Body of pancreas (tissue), 4 donors: ENCODE measurements around the gene LRRC15.

Experiments used
- CTCF ChIP-seq, 7 experiments: fragments of 450-650 bp in 4 of 7; fragments of 200-600 bp in 3 of 7; sonication (generic) in 3 of 7; IDR thresholded peaks; one replicate each; pipeline ENCODE4 v1.5.1; 2016 to 2019; ENCODE audit warnings: antibody characterized with exemption in 7 of 7
- POLR2A ChIP-seq, 3 donors: fragments of 450-650 bp; IDR thresholded peaks; one replicate each; pipeline ENCODE4 v1.6.1; 2016; ENCODE audit warnings: antibody characterized with exemption in 3 of 3, mild to moderate bottlenecking in 2 of 3

- no peak for TF ChIP-seq POLR2A (IDR thresholded peaks at IDR 0.05)
- TF ChIP-seq CTCF (IDR thresholded peaks at IDR 0.05): no peak
Observed at GRCh38 chr3:194324823-194325327, 44.7 kb downstream of the LRRC15 start.
